ENCODE data around the gene CFAP53.
A peak's percentile ranks its signal among the peaks of the same experiment; 100 is the strongest.

The CFAP53 gene

GRCh38 chr18:50287028-50287440 is 20.7 kb upstream of the CFAP53 start:
- TF ChIP-seq CTCF (conservative IDR thresholded peaks at IDR 0.05; ENCODE audit: low read depth, low read length): no peak
- peak overlapping the region; percentile 94 for H3K4me3 ChIP-seq (ENCODE audit: low read length)
- no peak for DNase-seq (ENCODE audit: low read depth)

- TF ChIP-seq CTCF (conservative IDR thresholded peaks at IDR 0.05; ENCODE audit: low read depth, low read length): no peak
- DNase-seq (ENCODE audit: low read depth): no peak
- peak overlapping the region; percentile 94 for H3K4me3 ChIP-seq (ENCODE audit: low read length)
Measured at GRCh38 chr18:50286391-50287027, 20.2 kb upstream of the CFAP53 start.

- TF ChIP-seq CTCF (conservative IDR thresholded peaks at IDR 0.05; ENCODE audit: low read depth, low read length): no peak
- no peak overlapping the region for H3K4me3 ChIP-seq (ENCODE audit: low read length)
- DNase-seq (ENCODE audit: low read depth): no peak
Measured at GRCh38 chr18:50285631-50286321, 19.5 kb upstream of the CFAP53 start.

- DNase-seq (ENCODE audit: low read depth): no peak
- H3K4me3 ChIP-seq (ENCODE audit: low read length): no peak overlapping the region
- TF ChIP-seq CTCF (conservative IDR thresholded peaks at IDR 0.05; ENCODE audit: low read depth, low read length): no peak
Measured at GRCh38 chr18:50285071-50285470, 18.8 kb upstream of the CFAP53 start.

- no peak for DNase-seq (ENCODE audit: low read depth)
- no peak overlapping the region for H3K4me3 ChIP-seq (ENCODE audit: low read length)
- no peak for TF ChIP-seq CTCF (conservative IDR thresholded peaks at IDR 0.05; ENCODE audit: low read depth, low read length)
Measured at GRCh38 chr18:50284255-50284885, 18.1 kb upstream of the CFAP53 start.

GRCh38 chr18:50283469-50284209 is 17.3 kb upstream of the CFAP53 start:
- TF ChIP-seq CTCF (conservative IDR thresholded peaks at IDR 0.05; ENCODE audit: low read depth, low read length): no peak
- H3K4me3 ChIP-seq (ENCODE audit: low read length): no peak overlapping the region
- no peak for DNase-seq (ENCODE audit: low read depth)

All from retinal pigment epithelial cell (primary cell).